Activated effector memory CD4-positive, alpha-beta T cell treated with anti-CD3 and anti-CD28 coated beads, Interleukin-2, amount 50 U/mL, for 16 hours (primary cell): ENCODE measurements around the gene PIGV.

Experiments
- DNase-seq: peaks from one replicate; pipeline ENCODE4 v3.0.0-alpha.2; 2020

PIGV gene

GRCh38 chr1:26774462-26774861 lies 13.3 kb upstream of the PIGV start:
- no peak for DNase-seq

- no peak for DNase-seq
Measured at GRCh38 chr1:26775666-26776065, 12.1 kb upstream of the PIGV start.

GRCh38 chr1:26779098-26779668 lies 8.6 kb upstream of the PIGV start:
- no peak for DNase-seq

- no peak for DNase-seq
Measured at GRCh38 chr1:26780344-26780957, 7.3 kb upstream of the PIGV start.

GRCh38 chr1:26781206-26781825 lies 6.4 kb upstream of the PIGV start:
- no peak for DNase-seq

GRCh38 chr1:26782521-26783212 lies 5.1 kb upstream of the PIGV start:
- no peak for DNase-seq

- DNase-seq, result no peak
Measured at GRCh38 chr1:26783646-26784022, 4.1 kb upstream of the PIGV start.

GRCh38 chr1:26784023-26784871 lies 3.5 kb upstream of the PIGV start:
- DNase-seq, result no peak

GRCh38 chr1:26784886-26785285 lies 2.9 kb upstream of the PIGV start:
- DNase-seq, result no peak

- no peak for DNase-seq
Measured at GRCh38 chr1:26785611-26786436, 1.9 kb upstream of the PIGV start.

- peak; percentile 71 for DNase-seq
Measured at GRCh38 chr1:26786437-26787380, 1.0 kb upstream of the PIGV start.

- peak; percentile 85 for DNase-seq
Measured at GRCh38 chr1:26787381-26787705, 407 bp upstream of the PIGV start.

- no peak for DNase-seq
Measured at GRCh38 chr1:26788515-26788785, 700 bp downstream of the PIGV start.

- DNase-seq, result peak; percentile 94
Measured at GRCh38 chr1:26788836-26789611, 1.3 kb downstream of the PIGV start.

- DNase-seq, result no peak
Measured at GRCh38 chr1:26789612-26789865, 1.8 kb downstream of the PIGV start.

- no peak for DNase-seq
Measured at GRCh38 chr1:26789931-26790330, 2.2 kb downstream of the PIGV start.

- DNase-seq, result no peak
Measured at GRCh38 chr1:26790551-26790953, 2.8 kb downstream of the PIGV start.

GRCh38 chr1:26791148-26791547 lies 3.4 kb downstream of the PIGV start:
- DNase-seq, result no peak

- no peak for DNase-seq
Measured at GRCh38 chr1:26791626-26792025, 3.9 kb downstream of the PIGV start.

GRCh38 chr1:26792924-26793323 lies 5.2 kb downstream of the PIGV start:
- no peak for DNase-seq

GRCh38 chr1:26794391-26794790 lies 6.6 kb downstream of the PIGV start:
- DNase-seq, result no peak
